Measurements from ENCODE around the gene SLC5A5. TPM values are rescaled to one million over a fixed set of nuclear protein-coding genes. Genes with fewer than 3 reads are reported as not detected.
A peak's percentile ranks its signal among the peaks of the same experiment; 100 is the strongest.

Gene SLC5A5
- total RNA-seq, 4 donors from 2014 or later = 0.18 to 0.19 TPM; not detected in 2

- TF ChIP-seq POLR2A (IDR thresholded peaks at IDR 0.05) (no peak), CTCF (IDR thresholded peaks at IDR 0.05) (no peak)
- 36 to 82% methylated on average over 2 to 3 of the region's 3 CpGs for WGBS, 2 donors
Measured at GRCh38 chr19:17922138-17922537, 50.4 kb downstream of the SLC5A5 start.

GRCh38 chr19:17926044-17926443 is 54.3 kb downstream of the SLC5A5 start:
- H3K9me3 ChIP-seq = no peaks in the 10 kb centered on the region
- no peak overlapping the region for H3K27ac ChIP-seq
- 60 to 71% methylated on average over 4 of the region's 4 CpGs for WGBS, 2 donors
- no peaks in the 10 kb centered on the region for H3K27me3 ChIP-seq
- no peak for DNase-seq
- intact Hi-C loops (cut with DNase I) = no loop called here
- no peak overlapping the region for H3K4me3 ChIP-seq
- H3K36me3 ChIP-seq = no peaks in the 10 kb centered on the region
- TF ChIP-seq CTCF (IDR thresholded peaks at IDR 0.05) = no peak
- TF ChIP-seq POLR2A (IDR thresholded peaks at IDR 0.05) = no peak
- H3K4me1 ChIP-seq = no peaks in the 10 kb centered on the region

More at GRCh38 chr19:17922138-17922537, 50.4 kb downstream of the SLC5A5 start:
- no peak for DNase-seq
- intact Hi-C loops (cut with DNase I) = no loop called here
- Histone ChIP-seq H3K27ac (no peak overlapping the region), H3K36me3 (no peaks in the 10 kb centered on the region), H3K4me1 (no peaks in the 10 kb centered on the region), H3K27me3 (peaks cover 0 to 4% (median 0%) of the 10 kb centered on the region in 4 donors), H3K4me3 (no peak overlapping the region), H3K9me3 (no peaks in the 10 kb centered on the region)

- Histone ChIP-seq H3K36me3 (no peaks in the 10 kb centered on the region), H3K27me3 (no peaks in the 10 kb centered on the region), H3K4me3 (no peak overlapping the region), H3K9me3 (no peaks in the 10 kb centered on the region), H3K4me1 (peaks cover 16 to 20% (median 17%) of the 10 kb centered on the region in 3 donors), H3K27ac (no peak overlapping the region)
- 42 to 55% methylated on average over 4 of the region's 4 CpGs for WGBS, 2 donors
- DNase-seq = no peak
- intact Hi-C loops (cut with DNase I) = no loop called here
- no peak for TF ChIP-seq POLR2A (IDR thresholded peaks at IDR 0.05)
Measured at GRCh38 chr19:17929056-17929455, 57.3 kb downstream of the SLC5A5 start.

- Histone ChIP-seq H3K36me3 (peaks cover 0 to 11% (median 0%) of the 10 kb centered on the region in 3 donors), H3K27ac (peak overlapping the region in 1 of 4 donors; percentile 95), H3K9me3 (no peaks in the 10 kb centered on the region), H3K4me1 (peaks cover 20 to 27% (median 20%) of the 10 kb centered on the region in 3 donors), H3K27me3 (no peaks in the 10 kb centered on the region), H3K4me3 (peak overlapping the region; percentile 80 to 98 (median 88))
- TF ChIP-seq CTCF (IDR thresholded peaks at IDR 0.05) (no peak), POLR2A (IDR thresholded peaks at IDR 0.05) (no peak)
- intact Hi-C loops (cut with DNase I) = loop anchor here (5.0 kb wide), 1 partner anchor 64 kb away; no protein-coding TSS in a partner anchor
- 8 to 18% methylated on average over 11 of the region's 14 CpGs for WGBS, 2 donors
- DNase-seq = no peak
Measured at GRCh38 chr19:17931532-17932191, 59.9 kb downstream of the SLC5A5 start.

GRCh38 chr19:17932485-17933338 is 61.0 kb downstream of the SLC5A5 start, which contains the start of gene CCDC124:
Gene CCDC124, plus strand, starts transcription at chr19:17933015. Its CDS starts 3,406 bp downstream, at chr19:17936421.
- Histone ChIP-seq H3K4me3 (peak within 1 kb of the TSS; percentile 80 to 98 (median 88)), H3K27me3 (no peaks in the 10 kb centered on the region), H3K9me3 (no peaks in the 10 kb centered on the region), H3K27ac (peak within 1 kb of the TSS; percentile 85 to 95 (median 92)), H3K36me3 (peaks cover 0 to 19% (median 0%) of the 10 kb centered on the region in 3 donors), H3K4me1 (peaks cover 20 to 27% (median 20%) of the 10 kb centered on the region in 3 donors)
- DNase-seq = peak; percentile 60
- intact Hi-C loops (cut with DNase I) = loop anchor here (5.0 kb wide), 1 partner anchor 65 kb away; no protein-coding TSS in a partner anchor
- TF ChIP-seq POLR2A (IDR thresholded peaks at IDR 0.05) (peak in 3 of 4 donors; percentile 89 to 91 (median 90)), CTCF (IDR thresholded peaks at IDR 0.05) (peak; percentile 84 to 98 (median 94))
- WGBS, 2 donors = 0 to 1% methylated on average over 11 to 21 of the region's 64 CpGs
